BLaER1 (cell line): ENCODE data around the gene NR1H3.
"Not testable (repeated sequence)": the region's sequence is repeated elsewhere in the genome, so short reads cannot be mapped to it uniquely, and the experiment has no call there.

Experiments
- H3K27ac ChIP-seq: shearing (Covaris generic); formaldehyde crosslinking; 2 replicates; pipeline ENCODE4 v1.8.1; 2022
- H3K27me3 ChIP-seq: shearing (Covaris generic); formaldehyde crosslinking; 2 replicates; pipeline ENCODE4 v1.8.1; 2022
- H3K36me3 ChIP-seq: shearing (Covaris generic); formaldehyde crosslinking; 2 replicates; pipeline ENCODE4 v1.8.1; 2022
- H3K4me1 ChIP-seq: shearing (Covaris generic); formaldehyde crosslinking; 2 replicates; pipeline ENCODE4 v1.8.1; 2022
- H3K4me2 ChIP-seq: shearing (Covaris generic); formaldehyde crosslinking; 2 replicates; pipeline ENCODE4 v1.8.1; 2022
- H3K4me3 ChIP-seq: shearing (Covaris generic); formaldehyde crosslinking; 2 replicates; pipeline ENCODE4 v1.8.1; 2022
- H3K9ac ChIP-seq: shearing (Covaris generic); formaldehyde crosslinking; 2 replicates; pipeline ENCODE4 v1.8.1; 2022
- H3K9me3 ChIP-seq: shearing (Covaris generic); formaldehyde crosslinking; 2 replicates; pipeline ENCODE4 v1.8.1; 2022
- H4K20me1 ChIP-seq: shearing (Covaris generic); formaldehyde crosslinking; 2 replicates; pipeline ENCODE4 v1.8.1; 2022
- Cebpa-rat ChIP-seq: shearing (Covaris generic); IDR thresholded peaks from 2 replicates; pipeline ENCODE4 v1.8.1; 2022

NR1H3 gene

GRCh38 chr11:47295385-47295784, 37.6 kb downstream of the NR1H3 start:
- no peak for TF ChIP-seq Cebpa-rat
- peaks cover 23% of the 10 kb centered on the region for H3K9me3 ChIP-seq
- H4K20me1 ChIP-seq = no peaks in the 10 kb centered on the region
- H3K4me3 ChIP-seq = no peak overlapping the region
- no peaks in the 10 kb centered on the region for H3K4me1 ChIP-seq
- no peak overlapping the region for H3K9ac ChIP-seq
- no peak overlapping the region for H3K27ac ChIP-seq
- H3K4me2 ChIP-seq = no peak overlapping the region
- H3K36me3 ChIP-seq = peaks cover 99% of the 10 kb centered on the region
- no peaks in the 10 kb centered on the region for H3K27me3 ChIP-seq

- no peaks in the 10 kb centered on the region for H4K20me1 ChIP-seq
- no peak for TF ChIP-seq Cebpa-rat
- no peaks in the 10 kb centered on the region for H3K4me1 ChIP-seq
- no peak overlapping the region for H3K27ac ChIP-seq
- H3K36me3 ChIP-seq = peaks cover 99% of the 10 kb centered on the region
- peaks cover 27% of the 10 kb centered on the region for H3K9me3 ChIP-seq
- no peak overlapping the region for H3K4me3 ChIP-seq
- no peaks in the 10 kb centered on the region for H3K27me3 ChIP-seq
- H3K9ac ChIP-seq = no peak overlapping the region
- no peak overlapping the region for H3K4me2 ChIP-seq
These were observed 38.2 kb downstream of the NR1H3 start for GRCh38 chr11:47296045-47296444.

- Histone ChIP-seq H3K36me3 (peaks cover 99% of the 10 kb centered on the region), H3K4me2 (no peak overlapping the region), H3K9me3 (peaks cover 54% of the 10 kb centered on the region), H3K27me3 (no peaks in the 10 kb centered on the region), H4K20me1 (no peaks in the 10 kb centered on the region), H3K27ac (no peak overlapping the region), H3K4me3 (no peak overlapping the region), H3K9ac (no peak overlapping the region), H3K4me1 (no peaks in the 10 kb centered on the region)
- no peak for TF ChIP-seq Cebpa-rat
These were observed 41.3 kb downstream of the NR1H3 start for GRCh38 chr11:47299078-47299477.

- Histone ChIP-seq H3K4me1 (peaks cover 19% of the 10 kb centered on the region), H3K9ac (no peak overlapping the region), H3K36me3 (peaks cover 100% of the 10 kb centered on the region), H3K4me2 (no peak overlapping the region), H3K27ac (no peak overlapping the region), H3K9me3 (peaks cover 54% of the 10 kb centered on the region), H4K20me1 (peaks cover 22% of the 10 kb centered on the region), H3K4me3 (no peak overlapping the region), H3K27me3 (no peaks in the 10 kb centered on the region)
- TF ChIP-seq Cebpa-rat = no peak
These were observed 45.1 kb downstream of the NR1H3 start for GRCh38 chr11:47302853-47303252.

GRCh38 chr11:47305734-47306483, 48.1 kb downstream of the NR1H3 start:
- Histone ChIP-seq H3K9me3 (peaks cover 28% of the 10 kb centered on the region), H3K4me3 (no peak overlapping the region), H3K27me3 (no peaks in the 10 kb centered on the region), H3K9ac (peak overlapping the region; percentile 13; the same call in 1 of the 2 replicates), H3K4me1 (peaks cover 19% of the 10 kb centered on the region), H3K4me2 (peak overlapping the region; percentile 54), H3K27ac (peak overlapping the region; percentile 37; the same call in 1 of the 2 replicates), H3K36me3 (peaks cover 100% of the 10 kb centered on the region), H4K20me1 (peaks cover 28% of the 10 kb centered on the region)
- TF ChIP-seq Cebpa-rat = no peak

GRCh38 chr11:47306484-47306844, 48.7 kb downstream of the NR1H3 start:
- Histone ChIP-seq H3K27ac (no peak overlapping the region), H3K36me3 (peaks cover 100% of the 10 kb centered on the region)

GRCh38 chr11:47308050-47308823, 50.4 kb downstream of the NR1H3 start:
- peaks cover 100% of the 10 kb centered on the region for H3K36me3 ChIP-seq
- H3K9me3 ChIP-seq = peaks cover 5% of the 10 kb centered on the region; the same call in 1 of the 2 replicates
- H3K27ac ChIP-seq = no peak overlapping the region
- H3K4me1 ChIP-seq = peaks cover 19% of the 10 kb centered on the region
- H3K9ac ChIP-seq = no peak overlapping the region; the same call in 1 of the 2 replicates
- H4K20me1 ChIP-seq = peaks cover 28% of the 10 kb centered on the region
- no peak overlapping the region for H3K4me3 ChIP-seq
- no peak for TF ChIP-seq Cebpa-rat
- H3K27me3 ChIP-seq = no peaks in the 10 kb centered on the region
- no peak overlapping the region for H3K4me2 ChIP-seq

More at GRCh38 chr11:47306484-47306844, 48.7 kb downstream of the NR1H3 start:
- Histone ChIP-seq H3K4me2 (0 out of 2 replicates have a peak overlapping the region, but pooled peaks have one; percentile 54), H3K4me3 (no peak overlapping the region), H3K27me3 (no peaks in the 10 kb centered on the region), H3K9me3 (peaks cover 23% of the 10 kb centered on the region), H3K4me1 (peaks cover 19% of the 10 kb centered on the region), H3K9ac (0 out of 2 replicates have a peak overlapping the region, but pooled peaks have one; percentile 13), H4K20me1 (peaks cover 28% of the 10 kb centered on the region)
- no peak for TF ChIP-seq Cebpa-rat

GRCh38 chr11:47314992-47315391, 57.2 kb downstream of the NR1H3 start:
- no peak for TF ChIP-seq Cebpa-rat
- Histone ChIP-seq H3K9me3 (no peaks in the 10 kb centered on the region), H3K27me3 (no peaks in the 10 kb centered on the region), H3K4me2 (no peak overlapping the region), H3K36me3 (peaks cover 86% of the 10 kb centered on the region), H3K27ac (no peak overlapping the region), H3K9ac (no peak overlapping the region), H3K4me3 (no peak overlapping the region), H3K4me1 (no peaks in the 10 kb centered on the region), H4K20me1 (no peaks in the 10 kb centered on the region)

- not testable (repeated sequence) for H3K27me3 ChIP-seq, H4K20me1 ChIP-seq
These were observed 58.7 kb downstream of the NR1H3 start for GRCh38 chr11:47316501-47316900.

More at GRCh38 chr11:47316501-47316900, 58.7 kb downstream of the NR1H3 start:
- not testable (repeated sequence) for H3K4me2 ChIP-seq, H3K9ac ChIP-seq, H3K9me3 ChIP-seq, H3K4me1 ChIP-seq, H3K4me3 ChIP-seq, H3K27ac ChIP-seq
- H3K36me3 ChIP-seq = peaks cover 71% of the 10 kb centered on the region
